T-cell (primary cell): ENCODE measurements around the gene RPL29. TPM values are rescaled to one million over a fixed set of nuclear protein-coding genes. Genes with fewer than 3 reads are reported as not detected.

Source experiments
- ATAC-seq, 4 experiments: fragments of 200-7000 bp in 3 of 4; fragments of 150-1000 bp in 1 of 4; cut with Tn5 transposase; replicated peaks in 1 of 4; 1 replicate in 3 of 4; 2 replicates in 1 of 4; pipeline ENCODE4 v1.10.0; 2021; ENCODE audit warnings: moderate library complexity in 3 of 4, mild to moderate bottlenecking in 2 of 4, moderate number of reproducible peaks in 1 of 4
- CTCF ChIA-PET, 2 donors: fragments of 300-600 bp; sonication (Branson Sonifier 250); formaldehyde crosslinking; loops; one replicate each; lab custom pipeline; 2022; ENCODE audit warnings: antibody characterized with exemption in 2 of 2; lab: Charles Lee
- POLR2A ChIA-PET, 2 donors: fragments of 300-600 bp; sonication (Branson Sonifier 250); formaldehyde crosslinking; loops; one replicate each; lab custom pipeline; 2022; ENCODE audit warnings: antibody characterized with exemption in 2 of 2; lab: Charles Lee
- DNase-seq, 35 experiments: peaks; one replicate each; pipeline versions ENCODE4 v3.0.0 to v3.0.0-alpha.2; 2013 to 2023
- H3K27ac ChIP-seq: one replicate; pipeline ENCODE4 v1.5.1; 2013; ENCODE audit warnings: low read length
- H3K27me3 ChIP-seq, 2 experiments: replicated peaks in 1 of 2; 1 replicate in 1 of 2; 2 replicates in 1 of 2; pipeline versions ENCODE4 v1.6.1 to v1.7.0; 2013; ENCODE audit warnings: low read length in 1 of 2, mixed read lengths in 1 of 2; ENCODE audit not compliant: control insufficient read depth in 2 of 2, insufficient read depth in 2 of 2; ENCODE audit errors: extremely low read depth in 1 of 2
- H3K36me3 ChIP-seq, 2 donors: 1 replicate in 1 of 2; 2 replicates in 1 of 2; pipeline versions ENCODE4 v1.6.1 to v1.7.0; 2013; ENCODE audit warnings: low read length in 1 of 2; ENCODE audit not compliant: control insufficient read depth in 2 of 2, insufficient read depth in 1 of 2; ENCODE audit errors: extremely low read depth in 1 of 2
- H3K4me1 ChIP-seq, 2 experiments: 1 replicate in 1 of 2; 2 replicates in 1 of 2; pipeline versions ENCODE4 v1.6.1 to v1.7.0; 2013; ENCODE audit warnings: low read length in 2 of 2, mixed read lengths in 1 of 2; ENCODE audit not compliant: insufficient read depth in 2 of 2, control insufficient read depth in 1 of 2; ENCODE audit errors: extremely low read depth in 1 of 2
- H3K4me3 ChIP-seq, 2 donors: 1 replicate in 1 of 2; 2 replicates in 1 of 2; pipeline versions ENCODE4 v1.5.1 to v1.7.0; 2013; ENCODE audit warnings: mild to moderate bottlenecking in 2 of 2, low read length in 1 of 2, moderate library complexity in 1 of 2; ENCODE audit not compliant: control insufficient read depth in 1 of 2; ENCODE audit errors: extremely low read depth in 1 of 2
- H3K9me3 ChIP-seq: 2 replicates; pipeline ENCODE4 v1.7.0; 2013
- H3K27ac Mint-ChIP-seq, 2 donors: one replicate each; pipeline ENCODE4 v1.8.0; 2020 to 2021; ENCODE audit warnings: mild to moderate bottlenecking in 2 of 2, mixed read lengths in 2 of 2
- H3K27me3 Mint-ChIP-seq, 2 donors: one replicate each; pipeline ENCODE4 v1.8.0; 2021 to 2022; ENCODE audit warnings: mixed read lengths in 2 of 2
- H3K36me3 Mint-ChIP-seq: one replicate; pipeline ENCODE4 v1.8.0; 2021; ENCODE audit warnings: mixed read lengths
- H3K4me1 Mint-ChIP-seq, 3 donors: one replicate each; pipeline ENCODE4 v1.8.0; 2020 to 2022; ENCODE audit warnings: mixed read lengths in 3 of 3, mild to moderate bottlenecking in 1 of 3
- H3K4me3 Mint-ChIP-seq, 3 donors: one replicate each; pipeline ENCODE4 v1.8.0; 2020 to 2022; ENCODE audit warnings: mild to moderate bottlenecking in 3 of 3, mixed read lengths in 3 of 3, moderate library complexity in 3 of 3
- H3K9me3 Mint-ChIP-seq, 3 donors: one replicate each; pipeline ENCODE4 v1.8.0; 2020 to 2022; ENCODE audit warnings: mixed read lengths in 3 of 3
- WGBS: methylation state at CpG from one replicate; pipeline ENCODE4 v1.1.5; 2013; ENCODE audit warnings: missing lambda C conversion rate; ENCODE audit not compliant: insufficient coverage; 5-methylcytosine and 5-hydroxymethylcytosine counted together
- total RNA-seq, 35 experiments: library from RNA in 6 of 35; stranded (reverse) in 6 of 35; fragments of 120-200 nt in 1 of 35; gene quantifications; one replicate each; pipeline versions ENCODE4 v1.2.1 to v1.2.4 and lab custom pipeline; 2013 to 2026

The RPL29 gene
- total RNA-seq, 5 donors from 2014 or later (not counting 1 experiment from before 2014, with no cell fraction given), result 1,518 to 1,711 (median 1,629) TPM

- no peak for ATAC-seq
- POLR2A ChIA-PET, result no interaction called here
These were observed 18.3 kb upstream of the RPL29 start for GRCh38 chr3:52013802-52014598.

GRCh38 chr3:52012699-52013098 is 17.0 kb upstream of the RPL29 start:
- POLR2A ChIA-PET, result no interaction called here
- H3K27me3 Mint-ChIP-seq, result no peaks in the 10 kb centered on the region
- Histone ChIP-seq H3K27me3 (peaks cover 0 to 12% of the 10 kb centered on the region in 2 experiments), H3K4me3 (no peak overlapping the region), H3K9me3 (no peaks in the 10 kb centered on the region), H3K4me1 (no peaks in the 10 kb centered on the region), H3K27ac (no peak overlapping the region), H3K36me3 (no peaks in the 10 kb centered on the region)
- H3K27ac Mint-ChIP-seq, result no peak overlapping the region
- DNase-seq (no peak), ATAC-seq (no peak)
- CTCF ChIA-PET, result interaction anchor here in 1 of 2 donors (0.6 kb wide), 1 partner anchor 24 kb away, joined by 3 read pairs; no protein-coding TSS in a partner anchor
- H3K4me3 Mint-ChIP-seq, result no peak overlapping the region
- no peaks in the 10 kb centered on the region for H3K36me3 Mint-ChIP-seq
- no peaks in the 10 kb centered on the region for H3K4me1 Mint-ChIP-seq
- WGBS, result 85% methylated on average over 7 of the region's 7 CpGs
- no peaks in the 10 kb centered on the region for H3K9me3 Mint-ChIP-seq

More at GRCh38 chr3:52013802-52014598, 18.3 kb upstream of the RPL29 start:
- Mint-ChIP-seq H3K27me3 (no peaks in the 10 kb centered on the region), H3K36me3 (no peaks in the 10 kb centered on the region), H3K27ac (no peak overlapping the region), H3K9me3 (no peaks in the 10 kb centered on the region), H3K4me3 (no peak overlapping the region), H3K4me1 (no peaks in the 10 kb centered on the region)
- CTCF ChIA-PET, result no interaction called here
- Histone ChIP-seq H3K36me3 (no peaks in the 10 kb centered on the region), H3K9me3 (no peaks in the 10 kb centered on the region), H3K4me3 (no peak overlapping the region), H3K4me1 (no peaks in the 10 kb centered on the region), H3K27ac (no peak overlapping the region), H3K27me3 (peaks cover 0 to 12% of the 10 kb centered on the region in 2 experiments)
- no peak for DNase-seq
- WGBS, result 73% methylated on average over 6 of the region's 6 CpGs

DNA sequence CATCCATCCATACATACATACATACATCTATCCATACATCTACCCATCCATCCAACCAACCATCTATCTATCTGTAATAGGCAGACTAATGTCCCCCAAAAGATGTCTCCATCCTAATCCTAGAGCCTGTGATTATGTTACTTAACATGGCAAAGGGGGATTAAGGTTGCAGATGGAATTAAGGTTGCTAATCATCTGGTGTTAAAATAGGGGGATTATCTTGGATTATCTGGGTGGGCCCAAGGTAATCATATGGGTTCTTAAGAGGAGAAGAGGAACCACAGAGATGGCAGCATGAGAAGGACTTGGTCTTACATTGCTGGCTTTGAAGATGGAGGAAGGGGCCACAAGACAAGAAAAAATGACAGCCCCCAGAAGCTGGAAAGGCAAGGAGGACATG is 14.7 kb upstream of the RPL29 start:
- ATAC-seq (no peak), DNase-seq (no peak)
- no peak overlapping the region for H3K4me3 Mint-ChIP-seq
- peaks cover 0 to 6% of the 10 kb centered on the region in 2 experiments for H3K27me3 ChIP-seq
- H3K27ac ChIP-seq, result no peak overlapping the region
- H3K36me3 Mint-ChIP-seq, result no peaks in the 10 kb centered on the region
- no peaks in the 10 kb centered on the region for H3K27me3 Mint-ChIP-seq
- no peak overlapping the region for H3K27ac Mint-ChIP-seq
- ChIA-PET POLR2A (no interaction called here), CTCF (interaction anchor here in 1 of 2 donors (0.6 kb wide), 1 partner anchor 347 kb away, joined by 10 read pairs; no protein-coding TSS in a partner anchor)
- H3K4me1 Mint-ChIP-seq, result peaks cover 9% of the 10 kb centered on the region in 3 donors
- H3K36me3 ChIP-seq, result no peaks in the 10 kb centered on the region
- no peak overlapping the region for H3K4me3 ChIP-seq
- H3K9me3 ChIP-seq, result no peaks in the 10 kb centered on the region
- no peaks in the 10 kb centered on the region for H3K9me3 Mint-ChIP-seq
- peaks cover 2 to 10% of the 10 kb centered on the region in 2 experiments for H3K4me1 ChIP-seq

DNA sequence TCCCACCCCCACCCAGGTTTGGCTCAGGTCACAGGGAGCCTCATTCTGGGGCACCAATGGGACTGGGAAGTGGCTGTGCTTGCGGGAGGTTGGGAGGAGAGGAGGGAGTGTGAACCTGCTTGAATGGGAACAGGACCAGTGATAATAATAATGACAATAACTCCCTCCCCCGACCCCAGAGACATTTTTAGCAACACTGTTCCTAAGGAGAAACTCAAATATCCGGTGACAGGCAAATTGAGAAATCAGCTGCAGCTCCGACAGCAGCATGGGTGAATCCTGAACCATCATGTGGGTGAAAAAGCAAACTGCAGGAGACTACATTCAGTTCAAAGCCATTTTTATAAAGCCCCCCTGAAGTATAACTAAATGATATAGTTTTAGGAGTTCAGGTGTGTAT is 11.6 kb upstream of the RPL29 start:
- H3K4me3 Mint-ChIP-seq, result no peak overlapping the region
- H3K9me3 Mint-ChIP-seq, result no peaks in the 10 kb centered on the region

GRCh38 chr3:52006820-52007133 is 11.1 kb upstream of the RPL29 start:
- ChIA-PET CTCF (no interaction called here), POLR2A (no interaction called here)
- Histone ChIP-seq H3K27ac (no peak overlapping the region), H3K4me1 (peaks cover 2 to 19% of the 10 kb centered on the region in 2 experiments), H3K36me3 (no peaks in the 10 kb centered on the region), H3K9me3 (no peaks in the 10 kb centered on the region), H3K27me3 (peaks cover 0 to 10% of the 10 kb centered on the region in 2 experiments), H3K4me3 (no peak overlapping the region)
- H3K4me1 Mint-ChIP-seq, result peaks cover 12 to 17% (median 16%) of the 10 kb centered on the region in 3 donors
- WGBS, result 92% methylated on average over 2 of the region's 6 CpGs
- H3K27me3 Mint-ChIP-seq, result no peaks in the 10 kb centered on the region
- no peaks in the 10 kb centered on the region for H3K36me3 Mint-ChIP-seq
- DNase-seq (no peak), ATAC-seq (no peak)
- no peak overlapping the region for H3K27ac Mint-ChIP-seq
- H3K4me3 Mint-ChIP-seq, result no peak overlapping the region
- no peaks in the 10 kb centered on the region for H3K9me3 Mint-ChIP-seq

More for the DNA sequence above, 11.6 kb upstream of the RPL29 start:
- H3K36me3 ChIP-seq, result no peaks in the 10 kb centered on the region
- CTCF ChIA-PET, result no interaction called here
- no CpG with 5 or more reads among the region's 4 CpGs for WGBS
- no peaks in the 10 kb centered on the region for H3K27me3 Mint-ChIP-seq
- no peak overlapping the region for H3K27ac ChIP-seq
- POLR2A ChIA-PET, result no interaction called here
- no peaks in the 10 kb centered on the region for H3K36me3 Mint-ChIP-seq
- DNase-seq, result no peak
- no peak overlapping the region for H3K4me3 ChIP-seq
- no peak for ATAC-seq
- no peaks in the 10 kb centered on the region for H3K9me3 ChIP-seq
- H3K4me1 ChIP-seq, result peaks cover 2 to 16% of the 10 kb centered on the region in 2 experiments
- H3K4me1 Mint-ChIP-seq, result peaks cover 11 to 14% (median 13%) of the 10 kb centered on the region in 3 donors
- no peak overlapping the region for H3K27ac Mint-ChIP-seq
- H3K27me3 ChIP-seq, result peaks cover 0 to 6% of the 10 kb centered on the region in 2 experiments

- Mint-ChIP-seq H3K36me3 (no peaks in the 10 kb centered on the region), H3K4me3 (peak overlapping the region in 1 of 3 donors; percentile 37), H3K9me3 (no peaks in the 10 kb centered on the region), H3K4me1 (peaks cover 17 to 21% (median 19%) of the 10 kb centered on the region in 3 donors), H3K27ac (no peak overlapping the region), H3K27me3 (no peaks in the 10 kb centered on the region)
- CTCF ChIA-PET, result interaction anchor here (0.6 to 1.0 kb wide), 3 partner anchors 125 to 139 kb away, joined by 3 to 7 read pairs (median 3); no protein-coding TSS in a partner anchor
- H3K4me1 ChIP-seq, result peaks cover 2 to 25% of the 10 kb centered on the region in 2 experiments
- no peaks in the 10 kb centered on the region for H3K9me3 ChIP-seq
- POLR2A ChIA-PET, result no interaction called here
- H3K27me3 ChIP-seq, result peaks cover 0 to 12% of the 10 kb centered on the region in 2 experiments
- ATAC-seq, result no peak
- DNase-seq, result no peak
- no peak overlapping the region for H3K4me3 ChIP-seq
- H3K27ac ChIP-seq, result no peak overlapping the region
- no peaks in the 10 kb centered on the region for H3K36me3 ChIP-seq
- 66% methylated on average over 8 of the region's 8 CpGs for WGBS
These were observed 10.5 kb upstream of the RPL29 start for GRCh38 chr3:52006017-52006819.
